Neural cell (in vitro differentiated cells): ENCODE data around the gene KRTAP13-4. TPM values are rescaled to one million over a fixed set of nuclear protein-coding genes. Genes with fewer than 3 reads are reported as not detected.

Source experiments
- H2AFZ ChIP-seq: fragments of 200-600, 300-800 bp; sonication (generic), shearing (Covaris generic); 2 replicates; pipeline ENCODE4 v1.6.0; 2014; ENCODE audit warnings: low read depth, mild to moderate bottlenecking, antibody characterized with exemption, low read length, moderate library complexity
- H3F3A ChIP-seq: fragments of 200-600 bp; shearing (Covaris generic); 2 replicates; pipeline ENCODE4 v1.6.1; 2016; ENCODE audit warnings: mild to moderate bottlenecking, moderate library complexity, mixed read lengths, antibody characterized with exemption, low read length; ENCODE audit not compliant: insufficient read depth, poor library complexity, severe bottlenecking
- H3K27ac ChIP-seq: fragments of 200-600, 300-800 bp; sonication (generic), shearing (Covaris generic); 2 replicates; pipeline ENCODE4 v1.5.1; 2014; ENCODE audit warnings: mild to moderate bottlenecking, low read length, moderate library complexity
- H3K27me3 ChIP-seq: fragments of 300-800, 200-600 bp; sonication (generic), shearing (Covaris generic); 2 replicates; pipeline ENCODE4 v1.6.0; 2014; ENCODE audit warnings: mild to moderate bottlenecking, low read depth, low read length, moderate library complexity; ENCODE audit not compliant: insufficient read depth
- H3K36me3 ChIP-seq: fragments of 300-800, 200-600 bp; sonication (generic), shearing (Covaris generic); 2 replicates; pipeline ENCODE4 v1.5.1; 2014; ENCODE audit warnings: mild to moderate bottlenecking, antibody characterized with exemption, low read length, moderate library complexity; ENCODE audit not compliant: insufficient read depth
- H3K4me2 ChIP-seq: fragments of 300-800, 200-600 bp; sonication (generic), shearing (Covaris generic); 2 replicates; pipeline ENCODE4 v1.6.0; 2014; ENCODE audit warnings: mild to moderate bottlenecking, low read length
- H3K4me3 ChIP-seq: fragments of 300-800, 200-600 bp; sonication (generic), shearing (Covaris generic); 2 replicates; pipeline ENCODE4 v1.5.1; 2014; ENCODE audit warnings: mild to moderate bottlenecking, low read length, moderate library complexity
- H3K79me2 ChIP-seq: fragments of 200-600 bp; shearing (Covaris generic); replicated peaks from 2 replicates; pipeline ENCODE4 v1.6.0; 2014; ENCODE audit warnings: mild to moderate bottlenecking, low read length, moderate library complexity; ENCODE audit not compliant: insufficient read depth
- H3K9ac ChIP-seq: fragments of 300-800, 200-600 bp; sonication (generic), shearing (Covaris generic); 2 replicates; pipeline ENCODE4 v1.6.1; 2016; ENCODE audit warnings: mild to moderate bottlenecking, low read length, mixed read lengths
- H3K9me2 ChIP-seq: fragments of 200-600 bp; shearing (Covaris generic); 2 replicates; pipeline ENCODE4 v1.6.1; 2016; ENCODE audit warnings: mild to moderate bottlenecking, low read length, mixed read lengths; ENCODE audit not compliant: insufficient read depth
- H3K9me3 ChIP-seq: fragments of 200-600, 300-800 bp; sonication (generic), shearing (Covaris generic); 2 replicates; pipeline ENCODE4 v1.6.1; 2016; ENCODE audit warnings: mild to moderate bottlenecking, mixed run types, low read length, moderate library complexity, mixed read lengths
- H4K20me1 ChIP-seq: fragments of 200-600 bp; shearing (Covaris generic); 2 replicates; pipeline ENCODE4 v1.6.1; 2016; ENCODE audit warnings: mild to moderate bottlenecking, mixed run types; ENCODE audit not compliant: insufficient read depth
- CTCF ChIP-seq: fragments of 450-650 bp; IDR thresholded peaks from 2 replicates; pipeline ENCODE4 v1.5.1; 2014; ENCODE audit warnings: antibody characterized with exemption, mild to moderate bottlenecking, moderate library complexity; ENCODE audit not compliant: poor library complexity, severe bottlenecking
- EP300 ChIP-seq: fragments of 450-650 bp; conservative IDR thresholded peaks from 2 replicates; pipeline ENCODE4 v1.6.1; 2014; ENCODE audit warnings: antibody characterized with exemption, mild to moderate bottlenecking, moderate library complexity; ENCODE audit not compliant: poor library complexity, severe bottlenecking
- EZH2 ChIP-seq: fragments of 200-600, 300-800 bp; shearing (Covaris generic), sonication (generic); IDR thresholded peaks from 2 replicates; pipeline ENCODE4 v1.6.1; 2014; ENCODE audit warnings: antibody characterized with exemption, low read length, borderline replicate concordance, mild to moderate bottlenecking; ENCODE audit not compliant: insufficient read depth, poor library complexity, severe bottlenecking
- RAD21 ChIP-seq: fragments of 450-650 bp; conservative IDR thresholded peaks from 2 replicates; pipeline ENCODE4 v1.6.1; 2014; ENCODE audit warnings: antibody characterized with exemption, mild to moderate bottlenecking, moderate library complexity
- TAF1 ChIP-seq: IDR thresholded peaks from 2 replicates; pipeline ENCODE4 v1.6.1; 2012; ENCODE audit warnings: low read depth
- polyA plus RNA-seq: library from polyadenylated mRNA; depleted of rRNA; stranded (reverse); fragments of >200 nt; gene quantifications from 2 replicates; pipeline ENCODE4 v1.2.3, GENCODE V29; 2014
- TF ChIP-seq, protein P1 (sequence below): IDR thresholded peaks from 2 replicates; pipeline ENCODE4 v1.6.1; 2012; ENCODE audit warnings: borderline replicate concordance

KRTAP13-4 gene
- polyA plus RNA-seq, 1 donor from 2014 or later = not detected

GRCh38 chr21:30479259-30479658 is 49.2 kb downstream of the KRTAP13-4 start:
- TF ChIP-seq EP300 = no peak
- no peak for TF ChIP-seq CTCF
- no peak for TF ChIP-seq TAF1
- TF ChIP-seq EZH2 = no peak
- no peak for TF ChIP-seq RAD21
- no peaks in the 10 kb centered on the region for H3K9me2 ChIP-seq

GRCh38 chr21:30480145-30480544 is 50.1 kb downstream of the KRTAP13-4 start, which contains the start of gene KRTAP19-1:
Gene KRTAP19-1, minus strand, starts transcription at chr21:30480367. Its CDS starts 50 bp downstream, at chr21:30480317.
- Histone ChIP-seq H3F3A (no peaks in the 10 kb centered on the region), H3K9me3 (no peaks in the 10 kb centered on the region), H3K4me2 (no peak within 1 kb of the TSS), H3K4me3 (no peak within 1 kb of the TSS), H2AFZ (no peak within 1 kb of the TSS), H3K9me2 (no peaks in the 10 kb centered on the region), H4K20me1 (no peaks in the 10 kb centered on the region), H3K79me2 (no peaks in the 10 kb centered on the region), H3K27me3 (no peaks in the 10 kb centered on the region), H3K9ac (no peak within 1 kb of the TSS), H3K27ac (no peak within 1 kb of the TSS), H3K36me3 (no peaks in the 10 kb centered on the region)
- TF ChIP-seq CTCF (no peak), EZH2 (no peak), EP300 (no peak), TAF1 (no peak)
- TF ChIP-seq, protein P1, sequence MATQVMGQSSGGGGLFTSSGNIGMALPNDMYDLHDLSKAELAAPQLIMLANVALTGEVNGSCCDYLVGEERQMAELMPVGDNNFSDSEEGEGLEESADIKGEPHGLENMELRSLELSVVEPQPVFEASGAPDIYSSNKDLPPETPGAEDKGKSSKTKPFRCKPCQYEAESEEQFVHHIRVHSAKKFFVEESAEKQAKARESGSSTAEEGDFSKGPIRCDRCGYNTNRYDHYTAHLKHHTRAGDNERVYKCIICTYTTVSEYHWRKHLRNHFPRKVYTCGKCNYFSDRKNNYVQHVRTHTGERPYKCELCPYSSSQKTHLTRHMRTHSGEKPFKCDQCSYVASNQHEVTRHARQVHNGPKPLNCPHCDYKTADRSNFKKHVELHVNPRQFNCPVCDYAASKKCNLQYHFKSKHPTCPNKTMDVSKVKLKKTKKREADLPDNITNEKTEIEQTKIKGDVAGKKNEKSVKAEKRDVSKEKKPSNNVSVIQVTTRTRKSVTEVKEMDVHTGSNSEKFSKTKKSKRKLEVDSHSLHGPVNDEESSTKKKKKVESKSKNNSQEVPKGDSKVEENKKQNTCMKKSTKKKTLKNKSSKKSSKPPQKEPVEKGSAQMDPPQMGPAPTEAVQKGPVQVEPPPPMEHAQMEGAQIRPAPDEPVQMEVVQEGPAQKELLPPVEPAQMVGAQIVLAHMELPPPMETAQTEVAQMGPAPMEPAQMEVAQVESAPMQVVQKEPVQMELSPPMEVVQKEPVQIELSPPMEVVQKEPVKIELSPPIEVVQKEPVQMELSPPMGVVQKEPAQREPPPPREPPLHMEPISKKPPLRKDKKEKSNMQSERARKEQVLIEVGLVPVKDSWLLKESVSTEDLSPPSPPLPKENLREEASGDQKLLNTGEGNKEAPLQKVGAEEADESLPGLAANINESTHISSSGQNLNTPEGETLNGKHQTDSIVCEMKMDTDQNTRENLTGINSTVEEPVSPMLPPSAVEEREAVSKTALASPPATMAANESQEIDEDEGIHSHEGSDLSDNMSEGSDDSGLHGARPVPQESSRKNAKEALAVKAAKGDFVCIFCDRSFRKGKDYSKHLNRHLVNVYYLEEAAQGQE = no peak

More at GRCh38 chr21:30479259-30479658, 49.2 kb downstream of the KRTAP13-4 start:
- H2AFZ ChIP-seq = no peak overlapping the region
- H3K9ac ChIP-seq = no peak overlapping the region
- no peaks in the 10 kb centered on the region for H3K79me2 ChIP-seq
- no peak overlapping the region for H3K4me3 ChIP-seq
- no peaks in the 10 kb centered on the region for H3K9me3 ChIP-seq
- no peak overlapping the region for H3K27ac ChIP-seq
- no peaks in the 10 kb centered on the region for H3K36me3 ChIP-seq
- no peaks in the 10 kb centered on the region for H3F3A ChIP-seq
- H3K27me3 ChIP-seq = no peaks in the 10 kb centered on the region
- no peak overlapping the region for H3K4me2 ChIP-seq
- no peaks in the 10 kb centered on the region for H4K20me1 ChIP-seq

Other genes starting within 250 kb of the KRTAP13-4 start
- gene CLDN8, start 214.1 kb upstream of the KRTAP13-4 start, polyA plus RNA-seq = not detected in 2 replicates
- not detected in 2 replicates for gene KRTAP24-1, start 147.3 kb upstream of the KRTAP13-4 start, polyA plus RNA-seq
- gene KRTAP25-1, start 140.7 kb upstream of the KRTAP13-4 start, polyA plus RNA-seq = not detected in 2 replicates
- not detected in 2 replicates for gene KRTAP26-1, start 109.9 kb upstream of the KRTAP13-4 start, polyA plus RNA-seq
- gene KRTAP27-1, start 92.5 kb upstream of the KRTAP13-4 start, polyA plus RNA-seq = not detected in 2 replicates
- gene KRTAP23-1, start 81.6 kb upstream of the KRTAP13-4 start, polyA plus RNA-seq = not detected in 2 replicates
- not detected in 2 replicates for gene KRTAP13-2, start 57.9 kb upstream of the KRTAP13-4 start, polyA plus RNA-seq
- not detected in 2 replicates for gene KRTAP13-1, start 34.2 kb upstream of the KRTAP13-4 start, polyA plus RNA-seq
- not detected in 2 replicates for gene KRTAP13-3, start 4.3 kb upstream of the KRTAP13-4 start, polyA plus RNA-seq
- gene KRTAP15-1, start 10.1 kb downstream of the KRTAP13-4 start, polyA plus RNA-seq = not detected in 2 replicates
- gene KRTAP19-1, start 50.1 kb downstream of the KRTAP13-4 start, polyA plus RNA-seq = not detected in 2 replicates
- not detected in 2 replicates for gene KRTAP19-2, start 57.2 kb downstream of the KRTAP13-4 start, polyA plus RNA-seq
- not detected in 2 replicates for gene KRTAP19-3, start 61.8 kb downstream of the KRTAP13-4 start, polyA plus RNA-seq
- not detected in 2 replicates for gene KRTAP19-4, start 66.9 kb downstream of the KRTAP13-4 start, polyA plus RNA-seq
- not detected in 2 replicates for gene KRTAP19-5, start 71.9 kb downstream of the KRTAP13-4 start, polyA plus RNA-seq
- not detected in 2 replicates for gene KRTAP19-6, start 111.6 kb downstream of the KRTAP13-4 start, polyA plus RNA-seq
- not detected in 2 replicates for gene KRTAP19-7, start 131.1 kb downstream of the KRTAP13-4 start, polyA plus RNA-seq
- not detected in 2 replicates for gene KRTAP22-2, start 160.2 kb downstream of the KRTAP13-4 start, polyA plus RNA-seq
- gene KRTAP6-3, start 162.2 kb downstream of the KRTAP13-4 start, polyA plus RNA-seq = not detected in 2 replicates
- gene KRTAP6-2, start 168.7 kb downstream of the KRTAP13-4 start, polyA plus RNA-seq = not detected in 2 replicates
- not detected in 2 replicates for gene KRTAP22-1, start 170.9 kb downstream of the KRTAP13-4 start, polyA plus RNA-seq
- not detected in 2 replicates for gene KRTAP6-1, start 183.7 kb downstream of the KRTAP13-4 start, polyA plus RNA-seq
- not detected in 2 replicates for gene KRTAP20-1, start 186.2 kb downstream of the KRTAP13-4 start, polyA plus RNA-seq
- not detected in 2 replicates for gene KRTAP20-4, start 190.4 kb downstream of the KRTAP13-4 start, polyA plus RNA-seq
- gene KRTAP20-2, start 205.0 kb downstream of the KRTAP13-4 start, polyA plus RNA-seq = not detected in 2 replicates
- not detected in 2 replicates for gene KRTAP20-3, start 212.6 kb downstream of the KRTAP13-4 start, polyA plus RNA-seq